DND-41 (cell line): ENCODE results near the gene TSPAN12.

Source experiments
- ATAC-seq: fragments of 200-7000 bp; cut with Tn5 transposase; 3 replicates; pipeline ENCODE4 v1.9.1; 2021; ENCODE audit warnings: low read depth; ENCODE audit not compliant: insufficient read depth
- DNase-seq: peaks from one replicate; pipeline ENCODE4 v3.0.0-alpha.2; 2020
- H2AFZ ChIP-seq: 2 replicates; pipeline ENCODE4 v1.6.0; 2012; ENCODE audit warnings: low read depth, low read length
- H3K27ac ChIP-seq: 2 replicates; pipeline ENCODE4 v1.5.1; 2012; ENCODE audit warnings: low read length, inconsistent platforms
- H3K27me3 ChIP-seq: fragments of 200-600 bp; sonication (generic); 2 replicates; pipeline ENCODE4 v1.6.0; 2012; ENCODE audit warnings: low read length, mild to moderate bottlenecking, inconsistent platforms; ENCODE audit not compliant: insufficient read depth, poor library complexity
- H3K36me3 ChIP-seq: 2 replicates; pipeline ENCODE4 v1.5.1; 2012; ENCODE audit warnings: low read length, inconsistent platforms; ENCODE audit not compliant: insufficient read depth
- H3K4me1 ChIP-seq: 2 replicates; pipeline ENCODE4 v1.5.1; 2012; ENCODE audit warnings: mild to moderate bottlenecking, low read length; ENCODE audit not compliant: insufficient read depth
- H3K4me2 ChIP-seq: 2 replicates; pipeline ENCODE4 v1.6.0; 2012; ENCODE audit warnings: mild to moderate bottlenecking, moderate library complexity, low read length, inconsistent platforms; ENCODE audit not compliant: insufficient read depth
- H3K4me3 ChIP-seq, 2 experiments: fragments of 200-600 bp in 1 of 2; shearing (Covaris generic) in 1 of 2; 2 replicates each; pipeline ENCODE4 v1.5.1; 2012 to 2016; ENCODE audit warnings: inconsistent platforms in 2 of 2, low read length in 2 of 2, mild to moderate bottlenecking in 2 of 2, low read depth in 1 of 2, moderate library complexity in 1 of 2
- H3K79me2 ChIP-seq: 2 replicates; pipeline ENCODE4 v1.6.0; 2012; ENCODE audit warnings: low read length, inconsistent platforms; ENCODE audit not compliant: insufficient read depth
- H3K9ac ChIP-seq: 2 replicates; pipeline ENCODE4 v1.6.0; 2012; ENCODE audit warnings: low read depth, mild to moderate bottlenecking, inconsistent platforms, low read length, moderate library complexity
- H3K9me3 ChIP-seq: 2 replicates; pipeline ENCODE4 v1.5.1; 2012; ENCODE audit warnings: low read length, moderate library complexity, mild to moderate bottlenecking, inconsistent platforms; ENCODE audit not compliant: insufficient read depth, severe bottlenecking
- H4K20me1 ChIP-seq: 2 replicates; pipeline ENCODE4 v1.6.0; 2012; ENCODE audit warnings: low read length; ENCODE audit not compliant: insufficient read depth
- EZH2 ChIP-seq: IDR thresholded peaks from 3 replicates; pipeline ENCODE4 v1.6.1; 2012; ENCODE audit warnings: borderline replicate concordance, low read depth, mild to moderate bottlenecking, moderate library complexity, low read length, inconsistent platforms; ENCODE audit not compliant: severe bottlenecking
- TF ChIP-seq, protein P1 (sequence below): IDR thresholded peaks from 2 replicates; pipeline ENCODE4 v1.5.1; 2012; ENCODE audit warnings: borderline replicate concordance, low read length, moderate library complexity, mild to moderate bottlenecking; ENCODE audit not compliant: poor library complexity, severe bottlenecking; ENCODE audit errors: extremely low read depth

TSPAN12 gene

DNA sequence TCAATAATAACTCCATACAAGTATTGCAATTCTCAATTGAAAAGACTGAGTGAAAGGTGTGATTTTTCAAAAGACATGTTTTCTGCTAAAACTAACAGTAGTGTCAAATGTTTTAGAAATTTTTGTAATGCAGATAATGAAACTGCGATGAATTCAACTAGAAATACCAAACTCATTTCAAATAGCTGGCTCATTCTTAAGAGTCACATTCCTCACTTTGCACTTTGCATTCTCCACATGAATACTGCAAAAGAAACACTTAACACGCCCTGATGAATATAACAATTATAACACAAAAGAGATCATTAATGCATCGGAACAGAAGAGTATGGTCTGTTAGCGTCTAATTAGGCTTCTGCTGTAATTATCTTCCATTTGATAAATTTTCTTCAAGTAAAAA lies 15.5 kb upstream of the TSPAN12 start:
- no peak for DNase-seq
- Histone ChIP-seq H4K20me1 (no peaks in the 10 kb centered on the region), H3K4me2 (no peak overlapping the region), H3K9ac (no peak overlapping the region), H3K79me2 (no peaks in the 10 kb centered on the region), H3K27ac (no peak overlapping the region), H3K36me3 (no peaks in the 10 kb centered on the region), H3K4me3 (no peak overlapping the region), H3K4me1 (no peaks in the 10 kb centered on the region), H3K27me3 (peaks cover 6% of the 10 kb centered on the region), H2AFZ (no peak overlapping the region), H3K9me3 (no peaks in the 10 kb centered on the region)
- no peak for TF ChIP-seq EZH2
- TF ChIP-seq, protein P1, sequence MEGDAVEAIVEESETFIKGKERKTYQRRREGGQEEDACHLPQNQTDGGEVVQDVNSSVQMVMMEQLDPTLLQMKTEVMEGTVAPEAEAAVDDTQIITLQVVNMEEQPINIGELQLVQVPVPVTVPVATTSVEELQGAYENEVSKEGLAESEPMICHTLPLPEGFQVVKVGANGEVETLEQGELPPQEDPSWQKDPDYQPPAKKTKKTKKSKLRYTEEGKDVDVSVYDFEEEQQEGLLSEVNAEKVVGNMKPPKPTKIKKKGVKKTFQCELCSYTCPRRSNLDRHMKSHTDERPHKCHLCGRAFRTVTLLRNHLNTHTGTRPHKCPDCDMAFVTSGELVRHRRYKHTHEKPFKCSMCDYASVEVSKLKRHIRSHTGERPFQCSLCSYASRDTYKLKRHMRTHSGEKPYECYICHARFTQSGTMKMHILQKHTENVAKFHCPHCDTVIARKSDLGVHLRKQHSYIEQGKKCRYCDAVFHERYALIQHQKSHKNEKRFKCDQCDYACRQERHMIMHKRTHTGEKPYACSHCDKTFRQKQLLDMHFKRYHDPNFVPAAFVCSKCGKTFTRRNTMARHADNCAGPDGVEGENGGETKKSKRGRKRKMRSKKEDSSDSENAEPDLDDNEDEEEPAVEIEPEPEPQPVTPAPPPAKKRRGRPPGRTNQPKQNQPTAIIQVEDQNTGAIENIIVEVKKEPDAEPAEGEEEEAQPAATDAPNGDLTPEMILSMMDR: no peak
- ATAC-seq: no peak

DNA sequence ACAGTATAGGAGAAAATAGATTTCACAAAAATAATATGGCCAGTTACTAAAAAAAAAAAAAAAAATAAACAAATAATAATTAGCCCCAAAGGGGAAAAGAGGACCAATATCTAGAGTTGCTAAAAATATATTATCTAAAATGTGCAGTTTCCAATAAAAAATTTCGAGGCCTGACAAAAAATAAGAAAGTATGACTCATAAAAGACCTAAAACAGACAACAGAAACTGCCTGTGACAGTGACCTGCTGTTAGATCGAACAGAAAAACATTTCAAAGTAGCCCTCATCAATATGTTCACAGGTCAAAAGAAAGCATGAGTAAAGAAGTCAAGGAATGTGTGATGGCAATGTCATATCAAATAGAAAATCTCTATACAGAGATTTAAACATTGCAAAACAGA lies 11.8 kb upstream of the TSPAN12 start:
- DNase-seq: no peak
- no peak overlapping the region for H3K4me3 ChIP-seq

GRCh38 chr7:120867932-120868331 lies 10.0 kb upstream of the TSPAN12 start:
- H3K4me2 ChIP-seq: no peak overlapping the region

More for the DNA sequence above, 11.8 kb upstream of the TSPAN12 start:
- H3K79me2 ChIP-seq: no peaks in the 10 kb centered on the region
- no peak for ATAC-seq
- no peak overlapping the region for H3K4me2 ChIP-seq
- H3K4me1 ChIP-seq: no peaks in the 10 kb centered on the region
- TF ChIP-seq, protein P1: no peak
- TF ChIP-seq EZH2: no peak
- H3K9ac ChIP-seq: no peak overlapping the region
- H3K9me3 ChIP-seq: no peaks in the 10 kb centered on the region
- no peaks in the 10 kb centered on the region for H4K20me1 ChIP-seq
- peaks cover 2% of the 10 kb centered on the region for H3K27me3 ChIP-seq
- H3K36me3 ChIP-seq: no peaks in the 10 kb centered on the region
- H2AFZ ChIP-seq: no peak overlapping the region
- H3K27ac ChIP-seq: no peak overlapping the region

More at GRCh38 chr7:120867932-120868331, 10.0 kb upstream of the TSPAN12 start:
- Histone ChIP-seq H3K79me2 (no peaks in the 10 kb centered on the region), H3K4me1 (no peaks in the 10 kb centered on the region), H2AFZ (no peak overlapping the region), H3K9me3 (no peaks in the 10 kb centered on the region), H3K27ac (no peak overlapping the region), H3K4me3 (no peak overlapping the region), H3K27me3 (no peaks in the 10 kb centered on the region), H4K20me1 (no peaks in the 10 kb centered on the region), H3K36me3 (no peaks in the 10 kb centered on the region), H3K9ac (no peak overlapping the region)
- ATAC-seq (no peak), DNase-seq (no peak)
- TF ChIP-seq, protein P1: no peak
- no peak for TF ChIP-seq EZH2
